Naive thymus-derived CD4-positive, alpha-beta T cell (primary cell): ENCODE data around the gene MIS12. TPM values are rescaled to one million over a fixed set of nuclear protein-coding genes. Genes with fewer than 3 reads are reported as not detected.

Experiments
- ATAC-seq: fragments of 150-1000 bp; cut with Tn5 transposase; 2 replicates; pipeline ENCODE4 v1.10.0; 2021; ENCODE audit warnings: mild to moderate bottlenecking, moderate library complexity
- CTCF ChIA-PET: fragments of 350-600 bp; sonication (Branson Sonifier 250); formaldehyde crosslinking; loops from one replicate; lab custom pipeline; 2021; ENCODE audit warnings: antibody characterized with exemption; lab: Charles Lee
- POLR2A ChIA-PET: fragments of 350-600 bp; sonication (Branson Sonifier 250); formaldehyde crosslinking; loops from one replicate; lab custom pipeline; 2021; ENCODE audit warnings: antibody characterized with exemption, inconsistent platforms; lab: Charles Lee
- DNase-seq, 9 donors: peaks; one replicate each; pipeline versions ENCODE4 v3.0.0 to v3.0.0-alpha.2; 2020 to 2022; ENCODE audit warnings: mixed read lengths in 1 of 9
- H3K27ac ChIP-seq: one replicate; pipeline ENCODE4 v1.7.0; 2013; ENCODE audit warnings: mild to moderate bottlenecking, low read depth, low read length, moderate library complexity
- H3K27me3 ChIP-seq, 2 donors: one replicate each; pipeline ENCODE4 v1.7.0; 2013; ENCODE audit warnings: low read length in 2 of 2, mild to moderate bottlenecking in 2 of 2, moderate library complexity in 2 of 2; ENCODE audit not compliant: control insufficient read depth in 2 of 2, insufficient read depth in 2 of 2
- H3K36me3 ChIP-seq, 3 experiments: 1 replicate in 2 of 3; 2 replicates in 1 of 3; pipeline ENCODE4 v1.7.0; 2013; ENCODE audit warnings: low read length in 3 of 3, mild to moderate bottlenecking in 3 of 3, moderate library complexity in 1 of 3; ENCODE audit not compliant: insufficient read depth in 3 of 3, control insufficient read depth in 2 of 3
- H3K4me1 ChIP-seq, 2 donors: one replicate each; pipeline ENCODE4 v1.7.0; 2013; ENCODE audit warnings: low read length in 2 of 2, mild to moderate bottlenecking in 2 of 2, moderate library complexity in 1 of 2; ENCODE audit not compliant: control insufficient read depth in 2 of 2, insufficient read depth in 2 of 2
- H3K4me3 ChIP-seq: 2 replicates; pipeline ENCODE4 v1.7.0; 2013; ENCODE audit warnings: mild to moderate bottlenecking, low read length
- H3K9me3 ChIP-seq, 3 experiments: 1 replicate in 2 of 3; 2 replicates in 1 of 3; pipeline ENCODE4 v1.7.0; 2013; ENCODE audit warnings: low read length in 3 of 3; ENCODE audit not compliant: control insufficient read depth in 2 of 3
- H3K27ac Mint-ChIP-seq, 9 donors: one replicate each; pipeline ENCODE4 v1.8.0; 2020 to 2022; ENCODE audit warnings: mixed read lengths in 9 of 9, mild to moderate bottlenecking in 8 of 9, moderate library complexity in 5 of 9, inconsistent platforms in 2 of 9
- H3K27me3 Mint-ChIP-seq, 5 donors: one replicate each; pipeline ENCODE4 v1.8.0; 2021 to 2022; ENCODE audit warnings: mixed read lengths in 5 of 5, mild to moderate bottlenecking in 1 of 5
- H3K36me3 Mint-ChIP-seq, 5 donors: one replicate each; pipeline ENCODE4 v1.8.0; 2020 to 2022; ENCODE audit warnings: mixed read lengths in 5 of 5, mild to moderate bottlenecking in 3 of 5, inconsistent platforms in 1 of 5
- H3K4me1 Mint-ChIP-seq, 7 donors: one replicate each; pipeline ENCODE4 v1.8.0; 2020 to 2022; ENCODE audit warnings: mixed read lengths in 7 of 7, mild to moderate bottlenecking in 3 of 7, inconsistent platforms in 1 of 7
- H3K4me3 Mint-ChIP-seq, 10 donors: one replicate each; pipeline ENCODE4 v1.8.0; 2020 to 2022; ENCODE audit warnings: mild to moderate bottlenecking in 10 of 10, mixed read lengths in 10 of 10, moderate library complexity in 6 of 10, inconsistent platforms in 2 of 10
- H3K9me3 Mint-ChIP-seq, 11 donors: one replicate each; pipeline ENCODE4 v1.8.0; 2020 to 2022; ENCODE audit warnings: mixed read lengths in 11 of 11, mild to moderate bottlenecking in 4 of 11, inconsistent platforms in 1 of 11, moderate library complexity in 1 of 11
- intact Hi-C, 2 donors: fragments of 100-400 bp; cut with micrococcal nuclease; formaldehyde crosslinking; loops; one replicate each; pipeline ENCODE4 v1.15.1; 2023
- polyA plus RNA-seq, 2 donors: library from polyadenylated mRNA; unstranded; fragments of 300-500 nt; fragmentation: Illumina TruSeq; gene quantifications; one replicate each; pipeline ENCODE4 v1.2.3, GENCODE V29; 2021
- total RNA-seq, 6 experiments: library from RNA in 5 of 6; stranded (reverse) in 5 of 6; gene quantifications; 1 replicate in 5 of 6; 2 replicates in 1 of 6; pipeline ENCODE4 v1.2.3 and lab custom pipeline; 2021 to 2026

The MIS12 gene
- total and polyA plus RNA-seq, 7 experiments from 2014 or later = 16.3 to 53.6 (median 26.9) TPM

DNA sequence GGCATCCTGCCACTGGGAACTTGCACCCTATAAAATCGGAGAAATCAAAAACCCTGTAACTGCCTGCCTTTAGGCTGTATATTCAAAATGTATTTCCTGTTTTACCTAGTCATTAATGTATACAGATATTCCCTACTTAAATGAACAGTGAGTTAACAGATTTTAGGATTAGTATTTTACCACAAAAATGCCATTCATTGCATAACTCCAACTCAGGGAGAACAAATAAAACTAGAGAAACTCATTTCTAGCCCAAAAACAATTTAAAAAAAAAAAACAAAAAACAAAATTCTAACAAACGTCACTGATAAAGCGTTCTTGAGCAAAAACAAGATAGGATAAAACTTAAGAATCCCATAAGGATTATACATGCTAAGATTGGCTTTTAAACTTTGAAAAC, 13.9 kb upstream of the MIS12 start:
- Histone ChIP-seq H3K27me3 (no peaks in the 10 kb centered on the region), H3K9me3 (no peaks in the 10 kb centered on the region), H3K4me3 (no peak overlapping the region), H3K4me1 (peaks cover 3 to 4% of the 10 kb centered on the region in 2 donors), H3K36me3 (peaks cover 5 to 45% (median 19%) of the 10 kb centered on the region in 3 experiments), H3K27ac (no peak overlapping the region)
- Mint-ChIP-seq H3K27ac (peak overlapping the region in 1 of 9 donors; percentile 56), H3K27me3 (no peaks in the 10 kb centered on the region), H3K9me3 (peaks cover 0 to 1% (median 0%) of the 10 kb centered on the region in 11 donors), H3K36me3 (peaks cover 0 to 27% (median 19%) of the 10 kb centered on the region in 5 donors), H3K4me3 (no peak overlapping the region), H3K4me1 (peaks cover 7 to 27% (median 24%) of the 10 kb centered on the region in 7 donors)
- ChIA-PET CTCF (no interaction called here), POLR2A (no interaction called here)
- intact Hi-C loops = no loop called here
- no peak for DNase-seq
- ATAC-seq = no peak

DNA sequence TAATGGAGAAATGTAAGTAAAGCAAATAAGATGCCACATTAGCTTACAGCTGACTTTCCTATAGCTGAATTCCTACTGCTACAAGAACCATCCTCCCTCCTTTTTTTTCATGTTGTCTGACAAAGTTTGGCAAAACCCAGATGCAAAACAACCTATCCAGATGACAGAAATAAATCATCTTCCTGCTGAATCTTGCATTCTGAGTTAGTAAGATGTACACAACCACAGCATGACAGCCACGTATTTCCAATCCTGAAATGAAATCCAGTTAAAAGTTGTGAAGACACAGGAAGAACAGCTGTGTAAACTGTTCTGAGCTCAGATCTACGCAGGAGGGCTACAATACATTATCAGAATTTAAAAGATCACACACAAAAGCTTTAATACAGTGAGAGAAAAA, 12.5 kb upstream of the MIS12 start:
- Mint-ChIP-seq H3K9me3 (peaks cover 0 to 1% (median 0%) of the 10 kb centered on the region in 11 donors), H3K27ac (no peak overlapping the region), H3K4me3 (no peak overlapping the region), H3K27me3 (no peaks in the 10 kb centered on the region), H3K4me1 (peaks cover 6 to 30% (median 19%) of the 10 kb centered on the region in 7 donors), H3K36me3 (peaks cover 0 to 35% (median 24%) of the 10 kb centered on the region in 5 donors)
- ATAC-seq = no peak
- no peak for DNase-seq
- no peak overlapping the region for H3K27ac ChIP-seq
- H3K27me3 ChIP-seq = no peaks in the 10 kb centered on the region
- ChIA-PET CTCF (interaction anchor here (2.1 kb wide), 1 partner anchor 12 kb away, joined by 5 read pairs; the partner anchor contains the start of genes DERL2 and MIS12), POLR2A (no interaction called here)
- no peak overlapping the region for H3K4me3 ChIP-seq
- H3K36me3 ChIP-seq = peaks cover 7 to 53% (median 26%) of the 10 kb centered on the region in 3 experiments
- intact Hi-C loops = no loop called here
- H3K9me3 ChIP-seq = no peaks in the 10 kb centered on the region
- no peaks in the 10 kb centered on the region for H3K4me1 ChIP-seq

DNA sequence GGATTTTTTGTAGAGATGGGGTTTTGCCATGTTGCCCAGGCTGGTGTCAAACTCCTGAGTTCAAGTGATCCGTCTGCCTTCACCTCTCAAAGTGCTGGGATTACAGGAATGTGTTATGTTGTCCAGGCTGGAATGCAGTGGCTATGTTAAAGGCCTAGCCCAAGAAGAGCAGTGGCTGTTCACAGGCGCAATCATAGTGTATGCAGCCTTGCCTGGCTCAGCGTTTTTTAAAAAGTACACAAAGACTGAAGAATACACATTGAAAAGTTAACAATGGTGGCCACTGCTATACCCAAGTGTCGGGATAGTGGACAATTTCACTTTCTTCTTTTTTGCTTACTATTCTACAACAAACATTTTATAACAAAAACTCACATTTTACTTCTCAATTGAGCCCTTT, 7.4 kb upstream of the MIS12 start:
- ATAC-seq = no peak
- H3K27me3 Mint-ChIP-seq = no peaks in the 10 kb centered on the region
- Histone ChIP-seq H3K4me1 (no peaks in the 10 kb centered on the region), H3K36me3 (peaks cover 27 to 79% (median 47%) of the 10 kb centered on the region in 3 experiments), H3K4me3 (no peak overlapping the region), H3K27ac (no peak overlapping the region), H3K27me3 (no peaks in the 10 kb centered on the region), H3K9me3 (no peaks in the 10 kb centered on the region)
- no peak overlapping the region for H3K27ac Mint-ChIP-seq
- H3K4me3 Mint-ChIP-seq = peak overlapping the region in 1 of 10 donors; percentile 29
- no peak for DNase-seq
- peaks cover 6 to 51% (median 42%) of the 10 kb centered on the region in 7 donors for H3K4me1 Mint-ChIP-seq
- intact Hi-C loops = no loop called here
- ChIA-PET POLR2A (no interaction called here), CTCF (no interaction called here)
- peaks cover 0 to under 1% (median 0%) of the 10 kb centered on the region in 11 donors for H3K9me3 Mint-ChIP-seq
- H3K36me3 Mint-ChIP-seq = peaks cover 0 to 62% (median 32%) of the 10 kb centered on the region in 5 donors

DNA sequence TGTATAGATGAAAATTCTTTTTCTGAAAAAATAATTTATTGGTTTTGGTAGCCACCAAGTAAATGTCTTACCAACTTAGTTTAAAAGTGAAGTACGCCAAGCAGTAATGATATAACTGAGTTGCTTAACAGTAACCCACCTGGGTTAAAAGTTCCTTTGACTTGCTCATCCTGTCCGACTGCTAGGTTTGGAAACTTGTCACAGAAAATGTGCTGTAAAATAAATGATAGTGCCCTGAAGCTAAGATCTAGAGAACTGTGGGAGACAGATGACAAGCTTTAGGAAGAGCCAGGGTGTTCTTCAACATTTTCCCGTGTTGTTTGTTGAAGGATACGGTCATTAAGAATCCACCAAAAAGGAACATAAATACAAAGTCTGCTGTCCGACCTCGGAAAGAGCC, 5.4 kb upstream of the MIS12 start:
- Histone ChIP-seq H3K27ac (no peak overlapping the region), H3K36me3 (peaks cover 24 to 74% (median 38%) of the 10 kb centered on the region in 3 experiments), H3K27me3 (no peaks in the 10 kb centered on the region), H3K4me1 (peaks cover 9 to 13% of the 10 kb centered on the region in 2 donors), H3K4me3 (no peak overlapping the region), H3K9me3 (no peaks in the 10 kb centered on the region)
- intact Hi-C loops = no loop called here
- Mint-ChIP-seq H3K36me3 (peaks cover 0 to 55% (median 27%) of the 10 kb centered on the region in 5 donors), H3K4me3 (no peak overlapping the region), H3K4me1 (peaks cover 14 to 71% (median 62%) of the 10 kb centered on the region in 7 donors), H3K27ac (peak overlapping the region in 2 of 9 donors; percentile 23 to 50), H3K9me3 (no peaks in the 10 kb centered on the region), H3K27me3 (no peaks in the 10 kb centered on the region)
- no peak for ATAC-seq
- no peak for DNase-seq
- ChIA-PET POLR2A (interaction anchor here (1.3 kb wide), 1 partner anchor 11 kb away, joined by 3 read pairs; no protein-coding TSS in a partner anchor), CTCF (no interaction called here)

DNA sequence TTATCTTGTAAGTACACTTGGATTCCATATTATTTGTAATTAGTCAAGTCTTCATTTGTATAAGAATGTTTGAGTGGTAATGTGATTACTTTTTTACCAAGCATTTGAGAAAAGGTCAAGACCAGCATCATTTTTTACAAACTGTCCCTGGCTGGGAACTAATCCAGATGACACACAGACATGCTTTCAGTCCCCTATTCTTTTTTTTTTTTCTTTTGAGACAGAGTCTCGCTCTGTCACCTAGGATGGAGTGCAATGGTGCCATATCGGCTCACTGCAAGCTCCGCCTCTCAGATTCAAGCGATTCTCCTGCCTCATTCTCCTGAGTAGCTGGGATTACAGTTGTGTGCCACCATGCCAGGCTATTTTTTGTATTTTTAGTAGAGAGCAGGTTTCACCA, 4.9 kb upstream of the MIS12 start:
- no peaks in the 10 kb centered on the region for H3K27me3 Mint-ChIP-seq
- intact Hi-C loops = no loop called here
- Histone ChIP-seq H3K36me3 (peaks cover 24 to 73% (median 38%) of the 10 kb centered on the region in 3 experiments), H3K27ac (no peak overlapping the region), H3K9me3 (no peaks in the 10 kb centered on the region), H3K4me1 (peaks cover 9 to 13% of the 10 kb centered on the region in 2 donors), H3K27me3 (no peaks in the 10 kb centered on the region), H3K4me3 (no peak overlapping the region)
- CTCF ChIA-PET = no interaction called here
- ATAC-seq = no peak
- peaks cover 0 to 55% (median 24%) of the 10 kb centered on the region in 5 donors for H3K36me3 Mint-ChIP-seq
- no peak overlapping the region for H3K27ac Mint-ChIP-seq
- H3K4me3 Mint-ChIP-seq = peak overlapping the region in 2 of 10 donors; percentile 12 to 19
- DNase-seq = no peak
- POLR2A ChIA-PET = no interaction called here
- peaks cover 14 to 71% (median 66%) of the 10 kb centered on the region in 7 donors for H3K4me1 Mint-ChIP-seq
- H3K9me3 Mint-ChIP-seq = no peaks in the 10 kb centered on the region

DNA sequence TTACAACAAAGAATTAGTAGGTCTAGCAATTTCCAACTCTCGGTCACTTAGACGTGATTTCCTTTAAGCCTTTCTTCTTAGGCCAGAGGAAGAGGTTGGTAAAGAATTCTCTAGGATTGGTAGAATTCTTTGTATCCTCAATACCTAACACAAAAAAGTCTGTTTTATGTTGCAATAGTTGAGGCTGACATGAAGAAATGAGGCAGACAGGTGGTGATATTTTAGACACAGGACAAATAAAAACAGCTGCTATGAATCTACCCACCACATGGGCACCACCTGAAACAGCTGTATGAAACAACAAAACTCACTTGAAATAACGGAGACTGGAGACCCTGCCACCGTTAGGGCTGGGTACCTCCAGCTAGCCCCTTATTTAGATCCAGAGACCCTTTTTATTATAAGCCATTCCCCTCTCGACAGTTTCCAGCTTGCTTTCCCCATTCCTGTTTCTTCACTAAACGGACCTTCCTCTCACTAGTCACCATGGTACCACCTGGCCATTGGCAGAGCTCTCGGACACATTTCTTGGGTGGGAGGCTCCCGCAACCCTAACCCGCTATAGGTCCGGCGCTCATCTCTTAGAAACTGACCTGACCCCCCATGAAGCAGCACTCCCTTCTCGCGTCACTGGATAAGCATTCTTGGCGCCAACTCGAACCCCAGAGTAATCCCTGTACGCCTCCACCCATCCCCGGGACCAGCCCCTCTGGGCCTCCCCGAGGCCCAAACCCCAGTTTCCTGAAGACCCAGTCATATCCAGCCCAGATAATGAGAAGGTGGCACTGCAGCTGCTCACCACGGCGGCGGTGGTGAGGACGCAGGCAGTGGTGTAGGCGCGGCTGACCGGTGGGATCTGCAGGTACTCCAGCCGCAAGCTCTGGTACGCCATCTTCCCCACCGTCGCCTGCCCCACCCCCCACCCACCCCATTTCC, 828 bp upstream of the MIS12 start, which contains the start of gene DERL2:
Gene DERL2 (minus strand): TSS at position 909 of the 936 bp plus-strand sequence. CDS start 17 bp downstream, at position 892.
- H3K4me1 Mint-ChIP-seq = peaks cover 22 to 83% (median 71%) of the 10 kb centered on the region in 7 donors
- peaks cover 0 to 42% (median 15%) of the 10 kb centered on the region in 5 donors for H3K36me3 Mint-ChIP-seq
- intact Hi-C loops = loop anchor here (1.0 to 5.0 kb wide), 13 partner anchors 16 to 1529 kb away; partner anchors contain the start of genes C17orf100 (in 2 of the 2), C1QBP (in 2 of the 2), MED31 (in 2 of the 2) and NLRP1 (in 2 of the 2)
- ATAC-seq (no peak), DNase-seq (no peak)
- Histone ChIP-seq H3K4me3 (peak within 1 kb of the TSS; percentile 94), H3K36me3 (peaks cover 24 to 58% (median 24%) of the 10 kb centered on the region in 3 experiments), H3K9me3 (no peaks in the 10 kb centered on the region), H3K27ac (peak within 1 kb of the TSS; percentile 98), H3K4me1 (peaks cover 21 to 28% of the 10 kb centered on the region in 2 donors), H3K27me3 (no peaks in the 10 kb centered on the region)
- H3K4me3 Mint-ChIP-seq = peak within 1 kb of the TSS; percentile 88 to 97 (median 94)
- ChIA-PET CTCF (interaction anchor here (0.7 to 1.7 kb wide), 2 partner anchors 11 to 970 kb away, joined by 3 to 5 read pairs; no protein-coding TSS in a partner anchor), POLR2A (interaction anchor here (0.6 to 4.9 kb wide), 17 partner anchors 10 to 495 kb away, joined by 3 to 61 read pairs (median 5); partner anchors contain the start of genes C1QBP, DHX33, NLRP1 and NUP88)
- H3K27ac Mint-ChIP-seq = peak within 1 kb of the TSS; percentile 95 to 99 (median 98)
- no peaks in the 10 kb centered on the region for H3K27me3 Mint-ChIP-seq
- H3K9me3 Mint-ChIP-seq = no peaks in the 10 kb centered on the region
